Measurements from ENCODE around the gene TM9SF1.

- TF ChIP-seq EZH2 (IDR thresholded peaks at IDR 0.05; ENCODE audit: borderline replicate concordance, low read length) (no peak), CTCF (IDR thresholded peaks at IDR 0.05; ENCODE audit: low read length) (no peak)
Measured at GRCh38 chr14:24146453-24146977, 48.7 kb downstream of the TM9SF1 start, which contains the start of gene PSME2.
